Neural cell (in vitro differentiated cells): Measurements from ENCODE around the gene UBXN1. TPM values are rescaled to one million over a fixed set of nuclear protein-coding genes. Genes with fewer than 3 reads are reported as not detected.

ENCODE experiments used
- H2AFZ ChIP-seq: fragments of 200-600, 300-800 bp; sonication (generic), shearing (Covaris generic); 2 replicates; pipeline ENCODE4 v1.6.0; 2014; ENCODE audit warnings: low read depth, mild to moderate bottlenecking, antibody characterized with exemption, low read length, moderate library complexity
- H3F3A ChIP-seq: fragments of 200-600 bp; shearing (Covaris generic); 2 replicates; pipeline ENCODE4 v1.6.1; 2016; ENCODE audit warnings: mild to moderate bottlenecking, moderate library complexity, mixed read lengths, antibody characterized with exemption, low read length; ENCODE audit not compliant: insufficient read depth, poor library complexity, severe bottlenecking
- H3K27ac ChIP-seq: fragments of 200-600, 300-800 bp; sonication (generic), shearing (Covaris generic); 2 replicates; pipeline ENCODE4 v1.5.1; 2014; ENCODE audit warnings: mild to moderate bottlenecking, low read length, moderate library complexity
- H3K27me3 ChIP-seq: fragments of 300-800, 200-600 bp; sonication (generic), shearing (Covaris generic); 2 replicates; pipeline ENCODE4 v1.6.0; 2014; ENCODE audit warnings: mild to moderate bottlenecking, low read depth, low read length, moderate library complexity; ENCODE audit not compliant: insufficient read depth
- H3K36me3 ChIP-seq: fragments of 300-800, 200-600 bp; sonication (generic), shearing (Covaris generic); 2 replicates; pipeline ENCODE4 v1.5.1; 2014; ENCODE audit warnings: mild to moderate bottlenecking, antibody characterized with exemption, low read length, moderate library complexity; ENCODE audit not compliant: insufficient read depth
- H3K4me2 ChIP-seq: fragments of 300-800, 200-600 bp; sonication (generic), shearing (Covaris generic); 2 replicates; pipeline ENCODE4 v1.6.0; 2014; ENCODE audit warnings: mild to moderate bottlenecking, low read length
- H3K4me3 ChIP-seq: fragments of 300-800, 200-600 bp; sonication (generic), shearing (Covaris generic); 2 replicates; pipeline ENCODE4 v1.5.1; 2014; ENCODE audit warnings: mild to moderate bottlenecking, low read length, moderate library complexity
- H3K79me2 ChIP-seq: fragments of 200-600 bp; shearing (Covaris generic); replicated peaks from 2 replicates; pipeline ENCODE4 v1.6.0; 2014; ENCODE audit warnings: mild to moderate bottlenecking, low read length, moderate library complexity; ENCODE audit not compliant: insufficient read depth
- H3K9ac ChIP-seq: fragments of 300-800, 200-600 bp; sonication (generic), shearing (Covaris generic); 2 replicates; pipeline ENCODE4 v1.6.1; 2016; ENCODE audit warnings: mild to moderate bottlenecking, low read length, mixed read lengths
- H3K9me2 ChIP-seq: fragments of 200-600 bp; shearing (Covaris generic); 2 replicates; pipeline ENCODE4 v1.6.1; 2016; ENCODE audit warnings: mild to moderate bottlenecking, low read length, mixed read lengths; ENCODE audit not compliant: insufficient read depth
- H3K9me3 ChIP-seq: fragments of 200-600, 300-800 bp; sonication (generic), shearing (Covaris generic); 2 replicates; pipeline ENCODE4 v1.6.1; 2016; ENCODE audit warnings: mild to moderate bottlenecking, mixed run types, low read length, moderate library complexity, mixed read lengths
- H4K20me1 ChIP-seq: fragments of 200-600 bp; shearing (Covaris generic); 2 replicates; pipeline ENCODE4 v1.6.1; 2016; ENCODE audit warnings: mild to moderate bottlenecking, mixed run types; ENCODE audit not compliant: insufficient read depth
- CTCF ChIP-seq: fragments of 450-650 bp; IDR thresholded peaks from 2 replicates; pipeline ENCODE4 v1.5.1; 2014; ENCODE audit warnings: antibody characterized with exemption, mild to moderate bottlenecking, moderate library complexity; ENCODE audit not compliant: poor library complexity, severe bottlenecking
- EP300 ChIP-seq: fragments of 450-650 bp; conservative IDR thresholded peaks from 2 replicates; pipeline ENCODE4 v1.6.1; 2014; ENCODE audit warnings: antibody characterized with exemption, mild to moderate bottlenecking, moderate library complexity; ENCODE audit not compliant: poor library complexity, severe bottlenecking
- EZH2 ChIP-seq: fragments of 200-600, 300-800 bp; shearing (Covaris generic), sonication (generic); IDR thresholded peaks from 2 replicates; pipeline ENCODE4 v1.6.1; 2014; ENCODE audit warnings: antibody characterized with exemption, low read length, borderline replicate concordance, mild to moderate bottlenecking; ENCODE audit not compliant: insufficient read depth, poor library complexity, severe bottlenecking
- MXI1 ChIP-seq: fragments of 450-650 bp; conservative IDR thresholded peaks from 2 replicates; pipeline ENCODE4 v1.6.1; 2014; ENCODE audit warnings: antibody characterized with exemption, mild to moderate bottlenecking; ENCODE audit not compliant: poor library complexity, severe bottlenecking
- POLR2AphosphoS5 ChIP-seq: IDR thresholded peaks from 2 replicates; pipeline ENCODE4 v1.6.1; 2012
- RAD21 ChIP-seq: fragments of 450-650 bp; conservative IDR thresholded peaks from 2 replicates; pipeline ENCODE4 v1.6.1; 2014; ENCODE audit warnings: antibody characterized with exemption, mild to moderate bottlenecking, moderate library complexity
- SMC3 ChIP-seq: fragments of 450-650 bp; conservative IDR thresholded peaks from 2 replicates; pipeline ENCODE4 v1.6.1; 2014; ENCODE audit warnings: antibody characterized with exemption, mild to moderate bottlenecking, moderate library complexity; ENCODE audit not compliant: poor library complexity
- TAF1 ChIP-seq: IDR thresholded peaks from 2 replicates; pipeline ENCODE4 v1.6.1; 2012; ENCODE audit warnings: low read depth
- polyA plus RNA-seq: library from polyadenylated mRNA; depleted of rRNA; stranded (reverse); fragments of >200 nt; gene quantifications from 2 replicates; pipeline ENCODE4 v1.2.3, GENCODE V29; 2014
- TF ChIP-seq, protein P1 (sequence below): IDR thresholded peaks from 2 replicates; pipeline ENCODE4 v1.6.1; 2012; ENCODE audit warnings: borderline replicate concordance

UBXN1 gene
- polyA plus RNA-seq, 1 donor from 2014 or later = 209 TPM

DNA sequence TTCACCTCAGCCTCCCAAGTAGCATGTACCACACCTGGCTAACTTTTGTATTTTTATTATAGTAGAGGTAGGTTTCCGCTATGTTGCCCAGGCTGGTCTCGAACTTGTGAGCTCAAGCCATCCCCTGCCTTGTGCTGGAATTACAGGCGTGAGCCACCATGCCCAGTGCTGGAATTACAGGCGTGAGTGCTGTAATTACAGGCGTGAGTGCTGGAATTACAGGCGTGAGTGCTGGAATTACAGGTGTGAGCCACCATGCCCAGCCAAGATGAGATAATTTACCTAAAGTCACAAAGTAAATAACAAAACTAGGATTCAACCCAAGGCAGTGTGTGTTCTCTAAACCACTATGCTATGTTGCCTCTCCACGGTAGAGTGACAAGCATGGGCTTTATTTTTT is 3.6 kb upstream of the UBXN1 start:
- Histone ChIP-seq H3K4me3 (no peak overlapping the region), H3K27me3 (no peaks in the 10 kb centered on the region), H3F3A (no peaks in the 10 kb centered on the region), H3K9ac (no peak overlapping the region), H2AFZ (no peak overlapping the region), H3K9me3 (no peaks in the 10 kb centered on the region), H3K36me3 (no peaks in the 10 kb centered on the region), H4K20me1 (no peaks in the 10 kb centered on the region), H3K4me2 (no peak overlapping the region), H3K79me2 (peaks cover 8% of the 10 kb centered on the region), H3K27ac (no peak overlapping the region), H3K9me2 (no peaks in the 10 kb centered on the region)
- TF ChIP-seq MXI1 (no peak), RAD21 (no peak), POLR2AphosphoS5 (no peak), CTCF (no peak), EZH2 (no peak), TAF1 (no peak), EP300 (no peak)
- TF ChIP-seq, protein P1, sequence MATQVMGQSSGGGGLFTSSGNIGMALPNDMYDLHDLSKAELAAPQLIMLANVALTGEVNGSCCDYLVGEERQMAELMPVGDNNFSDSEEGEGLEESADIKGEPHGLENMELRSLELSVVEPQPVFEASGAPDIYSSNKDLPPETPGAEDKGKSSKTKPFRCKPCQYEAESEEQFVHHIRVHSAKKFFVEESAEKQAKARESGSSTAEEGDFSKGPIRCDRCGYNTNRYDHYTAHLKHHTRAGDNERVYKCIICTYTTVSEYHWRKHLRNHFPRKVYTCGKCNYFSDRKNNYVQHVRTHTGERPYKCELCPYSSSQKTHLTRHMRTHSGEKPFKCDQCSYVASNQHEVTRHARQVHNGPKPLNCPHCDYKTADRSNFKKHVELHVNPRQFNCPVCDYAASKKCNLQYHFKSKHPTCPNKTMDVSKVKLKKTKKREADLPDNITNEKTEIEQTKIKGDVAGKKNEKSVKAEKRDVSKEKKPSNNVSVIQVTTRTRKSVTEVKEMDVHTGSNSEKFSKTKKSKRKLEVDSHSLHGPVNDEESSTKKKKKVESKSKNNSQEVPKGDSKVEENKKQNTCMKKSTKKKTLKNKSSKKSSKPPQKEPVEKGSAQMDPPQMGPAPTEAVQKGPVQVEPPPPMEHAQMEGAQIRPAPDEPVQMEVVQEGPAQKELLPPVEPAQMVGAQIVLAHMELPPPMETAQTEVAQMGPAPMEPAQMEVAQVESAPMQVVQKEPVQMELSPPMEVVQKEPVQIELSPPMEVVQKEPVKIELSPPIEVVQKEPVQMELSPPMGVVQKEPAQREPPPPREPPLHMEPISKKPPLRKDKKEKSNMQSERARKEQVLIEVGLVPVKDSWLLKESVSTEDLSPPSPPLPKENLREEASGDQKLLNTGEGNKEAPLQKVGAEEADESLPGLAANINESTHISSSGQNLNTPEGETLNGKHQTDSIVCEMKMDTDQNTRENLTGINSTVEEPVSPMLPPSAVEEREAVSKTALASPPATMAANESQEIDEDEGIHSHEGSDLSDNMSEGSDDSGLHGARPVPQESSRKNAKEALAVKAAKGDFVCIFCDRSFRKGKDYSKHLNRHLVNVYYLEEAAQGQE = no peak

DNA sequence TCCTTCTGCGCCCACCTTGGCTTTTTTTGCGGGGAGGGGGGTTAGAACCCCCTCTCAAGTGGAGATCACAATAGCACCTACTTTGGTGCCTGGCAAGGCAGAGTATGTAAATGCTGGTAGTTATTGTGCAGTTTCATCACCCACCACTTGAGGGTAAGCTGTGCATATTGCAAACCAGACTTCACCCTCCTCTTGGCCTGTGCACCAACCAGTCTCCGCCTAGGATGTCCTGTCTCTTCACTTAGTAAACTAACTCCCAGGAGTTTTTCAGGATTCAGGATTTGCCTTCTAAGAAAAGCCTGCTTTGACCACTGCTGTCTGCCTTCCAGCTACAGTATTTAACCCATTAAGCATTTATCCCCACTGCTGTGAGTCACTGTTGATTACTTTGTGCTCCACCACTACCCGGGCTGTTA is 2.0 kb upstream of the UBXN1 start:
- H3K27ac ChIP-seq = no peak overlapping the region
- no peaks in the 10 kb centered on the region for H3K36me3 ChIP-seq
- H3K9me2 ChIP-seq = no peaks in the 10 kb centered on the region
- no peak overlapping the region for H3K4me3 ChIP-seq
- H3K9me3 ChIP-seq = no peaks in the 10 kb centered on the region
- no peak overlapping the region for H3K9ac ChIP-seq
- peak; percentile 47 for TF ChIP-seq RAD21
- TF ChIP-seq TAF1 = no peak
- TF ChIP-seq CTCF = peak; percentile 57
- TF ChIP-seq POLR2AphosphoS5 = no peak
- TF ChIP-seq SMC3 = peak; percentile 33
- TF ChIP-seq MXI1 = no peak
- no peak for TF ChIP-seq EP300
- TF ChIP-seq EZH2 = no peak
- TF ChIP-seq, protein P1 = no peak
- H4K20me1 ChIP-seq = no peaks in the 10 kb centered on the region
- H2AFZ ChIP-seq = no peak overlapping the region
- no peak overlapping the region for H3K4me2 ChIP-seq
- H3K79me2 ChIP-seq = peaks cover 8% of the 10 kb centered on the region
- H3F3A ChIP-seq = no peaks in the 10 kb centered on the region
- no peaks in the 10 kb centered on the region for H3K27me3 ChIP-seq
